Kidney tubule cell (primary cell): ENCODE data around the gene CRYBA4.
"Not testable (repeated sequence)": the region's sequence is repeated elsewhere in the genome, so short reads cannot be mapped to it uniquely, and the experiment has no call there.

Source experiments
- DNase-seq: peaks from one replicate; pipeline ENCODE4 v3.0.0-alpha.2; 2018; ENCODE audit warnings: low spot score

Gene CRYBA4

GRCh38 chr22:26597026-26597425, 24.7 kb upstream of the CRYBA4 start:
- no peak for DNase-seq

GRCh38 chr22:26597480-26597879, 24.3 kb upstream of the CRYBA4 start:
- DNase-seq = no peak

- DNase-seq = no peak
Measured at GRCh38 chr22:26599505-26599904, 22.3 kb upstream of the CRYBA4 start.

- DNase-seq = no peak
Measured at GRCh38 chr22:26601726-26602125, 20.0 kb upstream of the CRYBA4 start.

- no peak for DNase-seq
Measured at GRCh38 chr22:26602127-26602526, 19.6 kb upstream of the CRYBA4 start.

GRCh38 chr22:26604368-26604767, 17.4 kb upstream of the CRYBA4 start:
- no peak for DNase-seq

- peak; percentile 26 for DNase-seq
Measured at GRCh38 chr22:26606611-26607010, 15.2 kb upstream of the CRYBA4 start.

GRCh38 chr22:26608129-26608528, 13.6 kb upstream of the CRYBA4 start:
- DNase-seq = no peak

GRCh38 chr22:26609287-26609686, 12.5 kb upstream of the CRYBA4 start:
- DNase-seq = no peak

- DNase-seq = no peak
Measured at GRCh38 chr22:26610072-26610958, 11.4 kb upstream of the CRYBA4 start.

- no peak for DNase-seq
Measured at GRCh38 chr22:26610996-26611395, 10.8 kb upstream of the CRYBA4 start.

GRCh38 chr22:26612652-26613051, 9.1 kb upstream of the CRYBA4 start:
- DNase-seq = no peak

- DNase-seq = not testable (repeated sequence)
Measured at GRCh38 chr22:26613753-26614152, 8.0 kb upstream of the CRYBA4 start.

GRCh38 chr22:26614322-26614721, 7.4 kb upstream of the CRYBA4 start:
- DNase-seq = no peak

- DNase-seq = no peak
Measured at GRCh38 chr22:26615149-26615548, 6.6 kb upstream of the CRYBA4 start.

- no peak for DNase-seq
Measured at GRCh38 chr22:26615830-26616435, 5.8 kb upstream of the CRYBA4 start.

- DNase-seq = no peak
Measured at GRCh38 chr22:26616650-26617049, 5.1 kb upstream of the CRYBA4 start.

- no peak for DNase-seq
Measured at GRCh38 chr22:26617271-26618199, 4.2 kb upstream of the CRYBA4 start, which contains the start of gene CRYBB1. Gene CRYBB1, minus strand, starts transcription at chr22:26618027. Its CDS starts 1,708 bp downstream, at chr22:26616319.

GRCh38 chr22:26618455-26618854, 3.3 kb upstream of the CRYBA4 start:
- DNase-seq = no peak

- DNase-seq = no peak
Measured at GRCh38 chr22:26619510-26619909, 2.3 kb upstream of the CRYBA4 start.

GRCh38 chr22:26620197-26620596, 1.6 kb upstream of the CRYBA4 start:
- no peak for DNase-seq

GRCh38 chr22:26623984-26624383, 2.2 kb downstream of the CRYBA4 start:
- DNase-seq = no peak
